ENCODE results near the gene N4BP2L1.

Gene N4BP2L1

GRCh38 chr13:32430018-32430747 lies 2.3 kb upstream of the N4BP2L1 start:
- DNase-seq: peak; percentile 25

DNA sequence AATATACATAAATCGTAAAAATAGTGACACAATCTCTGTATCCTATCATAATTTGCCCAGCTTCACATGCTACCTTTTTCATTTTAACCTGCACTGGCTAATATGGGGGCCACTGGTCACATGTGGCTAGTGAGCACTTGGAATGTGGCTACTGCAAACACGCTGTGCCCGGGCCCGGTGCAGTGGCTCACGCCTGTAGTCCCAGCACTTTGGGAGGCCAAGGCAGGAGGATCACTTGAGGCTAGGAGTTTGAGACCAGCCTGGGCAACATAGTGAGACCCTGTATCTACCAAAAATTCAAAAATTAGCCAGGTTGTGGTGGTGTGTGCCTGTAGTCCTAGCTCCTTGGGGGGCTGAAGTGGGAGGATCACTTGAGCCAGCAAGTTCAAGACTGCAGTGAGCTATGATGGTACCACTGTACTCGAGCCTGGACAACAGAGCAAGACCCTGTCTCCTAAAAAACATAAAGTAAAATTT lies 1.5 kb upstream of the N4BP2L1 start:
- no peak for DNase-seq

DNA sequence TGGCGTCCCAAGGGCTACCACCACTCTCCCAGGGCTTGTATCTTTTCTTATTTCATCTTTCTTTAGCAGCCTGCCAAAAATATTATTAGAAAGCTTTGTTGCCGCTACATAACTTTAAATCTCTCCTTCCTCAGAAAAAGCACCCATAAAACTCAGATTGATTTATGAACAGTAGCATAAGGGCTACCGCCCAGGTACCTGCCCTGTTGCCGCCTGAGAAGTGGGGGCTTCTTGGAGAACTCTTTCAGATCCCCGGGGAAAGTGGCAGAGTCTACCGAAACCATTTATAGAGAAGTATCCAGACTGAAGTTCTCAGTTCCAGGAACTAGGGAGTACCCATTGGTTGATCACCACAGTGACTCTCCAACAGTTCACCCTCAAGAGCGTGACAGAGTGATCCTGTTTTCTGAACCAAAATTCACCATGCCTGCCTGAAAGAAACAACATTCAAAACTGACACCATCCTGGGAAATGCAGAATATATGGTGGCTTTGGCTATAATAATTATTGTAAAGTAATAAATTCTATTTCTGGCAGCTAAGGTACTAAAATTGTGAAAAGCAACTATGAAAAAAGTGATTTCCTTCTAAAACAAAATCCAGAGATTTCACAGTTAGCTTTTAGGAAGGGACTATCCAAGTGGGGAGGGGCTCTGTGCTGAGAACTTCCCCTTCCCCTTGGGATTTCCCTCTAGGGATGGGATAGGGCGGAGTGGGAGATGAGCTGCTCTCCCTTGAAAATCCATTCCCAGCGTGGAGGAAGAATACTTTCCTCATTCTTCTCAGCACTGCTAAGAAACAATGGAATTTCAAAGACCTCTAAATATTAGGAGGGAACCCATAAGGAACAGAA lies 877 bp upstream of the N4BP2L1 start:
- DNase-seq: no peak

- peak; percentile 70 for DNase-seq
These were observed 709 bp downstream of the N4BP2L1 start for GRCh38 chr13:32426990-32427851.

- DNase-seq: no peak
These were observed 1.5 kb downstream of the N4BP2L1 start for GRCh38 chr13:32426191-32426989.

DNA sequence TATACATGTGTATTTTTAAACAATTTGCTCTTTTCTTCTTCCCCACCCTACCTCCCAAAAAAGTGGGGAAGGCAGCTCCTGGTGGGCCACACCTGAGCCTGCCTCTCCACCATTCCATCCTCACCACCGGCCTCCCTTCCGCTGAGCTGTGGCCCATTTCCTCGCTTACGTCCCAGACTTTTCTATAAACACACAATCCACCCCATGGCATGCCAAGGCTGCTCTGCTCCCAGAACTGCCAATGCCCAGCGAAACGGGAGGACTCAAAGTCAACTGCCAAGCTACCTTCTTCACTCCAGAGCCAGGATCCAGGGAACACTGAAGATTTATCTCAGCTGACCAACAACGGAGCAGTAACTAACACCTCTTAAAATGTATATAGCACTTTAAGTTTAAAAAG lies 2.8 kb downstream of the N4BP2L1 start:
- no peak for DNase-seq

- no peak for DNase-seq
These were observed 4.3 kb downstream of the N4BP2L1 start for GRCh38 chr13:32423592-32423991.

DNA sequence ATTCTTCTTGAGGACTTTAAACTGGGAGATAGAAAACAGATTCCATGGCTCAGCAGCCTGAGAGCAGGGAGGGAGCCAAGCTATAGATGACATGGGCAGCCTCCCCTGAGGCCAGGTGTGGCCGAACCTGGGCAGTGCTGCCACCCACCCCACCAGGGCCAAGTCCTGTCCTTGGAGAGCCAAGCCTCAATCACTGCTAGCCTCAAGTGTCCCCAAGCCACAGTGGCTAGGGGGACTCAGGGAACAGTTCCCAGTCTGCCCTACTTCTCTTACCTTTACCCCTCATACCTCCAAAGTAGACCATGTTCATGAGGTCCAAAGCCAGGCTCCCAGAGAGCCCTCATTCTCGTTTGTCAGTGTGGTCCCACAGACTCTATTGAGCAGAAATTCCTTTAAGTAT lies 8.1 kb downstream of the N4BP2L1 start:
- no peak for DNase-seq

GRCh38 chr13:32417995-32418394 lies 9.9 kb downstream of the N4BP2L1 start:
- DNase-seq: no peak

DNA sequence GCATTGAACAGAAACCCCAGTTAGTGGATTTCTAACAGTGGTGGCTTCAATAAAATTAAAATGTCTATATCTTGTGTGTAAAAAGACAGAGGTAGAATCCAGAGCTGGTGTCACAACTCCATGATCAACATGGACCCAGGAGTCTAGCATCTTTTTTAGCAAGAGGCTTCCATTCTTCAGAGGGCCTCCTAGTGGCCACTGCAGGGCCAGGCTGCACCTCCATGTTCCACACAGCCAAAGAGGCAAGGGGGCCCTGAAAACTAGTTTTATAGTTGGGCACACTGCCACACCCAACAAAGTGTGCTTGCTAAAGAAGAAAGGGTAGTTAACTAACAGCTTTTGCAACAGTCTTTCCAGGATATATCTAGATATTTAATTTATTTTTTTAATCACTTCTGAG lies 12.9 kb downstream of the N4BP2L1 start:
- no peak for DNase-seq

- DNase-seq: no peak
These were observed 13.3 kb downstream of the N4BP2L1 start for GRCh38 chr13:32414580-32414979.

DNA sequence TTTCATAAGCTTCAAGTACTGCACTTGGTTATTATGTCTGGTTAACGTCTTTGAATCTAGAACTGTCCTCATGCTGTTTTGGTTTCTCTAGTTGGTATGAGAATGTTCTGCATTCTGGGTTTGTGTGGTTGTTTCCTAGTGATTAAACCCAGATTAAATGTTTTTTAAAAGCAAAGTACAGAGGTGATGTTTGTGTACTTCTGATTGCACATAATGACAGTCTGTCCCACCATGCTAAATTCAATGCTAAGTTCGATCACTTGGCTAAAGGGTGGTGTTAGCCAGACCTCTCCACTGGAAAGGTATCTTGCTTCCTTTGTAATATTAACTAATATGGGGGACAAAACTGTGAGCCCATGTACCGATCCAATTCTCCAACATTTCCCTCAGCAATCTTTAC lies 14.6 kb downstream of the N4BP2L1 start:
- no peak for DNase-seq

DNA sequence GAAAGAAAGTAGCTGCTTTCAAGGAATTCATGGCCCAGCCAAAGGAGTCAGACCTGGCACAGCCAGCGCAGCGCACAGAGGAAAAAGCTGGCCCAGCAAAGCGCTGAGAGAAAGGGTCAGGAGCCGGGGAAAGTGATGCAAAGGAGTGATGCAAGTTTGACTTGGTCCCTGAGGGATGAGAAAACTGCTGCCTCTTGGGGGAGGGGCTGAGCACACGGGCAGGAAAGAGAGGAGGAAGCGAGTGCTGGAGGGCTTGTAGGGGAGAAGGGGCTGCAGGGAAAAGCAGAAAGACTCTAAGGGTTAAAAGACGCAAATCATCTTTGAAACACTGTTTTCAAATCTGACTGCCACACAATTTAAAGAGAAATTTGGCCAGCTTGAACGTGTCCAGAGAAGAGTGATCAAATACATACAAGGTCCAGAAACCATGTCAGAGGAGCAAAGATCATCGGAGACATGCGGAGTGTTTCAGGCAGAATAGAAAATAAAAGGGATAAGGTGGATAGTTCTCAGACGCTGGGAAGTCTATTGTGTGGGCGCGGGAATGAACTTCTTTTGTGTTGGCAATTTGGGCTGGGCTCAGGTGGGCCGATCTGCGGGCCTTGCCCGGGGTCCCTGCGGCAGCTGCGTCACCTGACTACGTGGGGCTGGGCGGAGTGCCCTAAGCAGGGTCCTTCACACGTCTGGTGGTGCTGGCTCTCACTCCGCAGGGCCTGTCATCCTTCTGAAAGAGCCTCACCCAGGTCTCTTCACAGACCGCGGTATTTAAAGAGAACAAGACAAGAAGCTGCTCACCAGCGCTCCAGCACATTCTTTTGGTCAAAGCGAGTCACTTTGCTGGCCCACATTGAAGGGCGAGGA lies 18.1 kb downstream of the N4BP2L1 start:
- peak; percentile 49 for DNase-seq

DNA sequence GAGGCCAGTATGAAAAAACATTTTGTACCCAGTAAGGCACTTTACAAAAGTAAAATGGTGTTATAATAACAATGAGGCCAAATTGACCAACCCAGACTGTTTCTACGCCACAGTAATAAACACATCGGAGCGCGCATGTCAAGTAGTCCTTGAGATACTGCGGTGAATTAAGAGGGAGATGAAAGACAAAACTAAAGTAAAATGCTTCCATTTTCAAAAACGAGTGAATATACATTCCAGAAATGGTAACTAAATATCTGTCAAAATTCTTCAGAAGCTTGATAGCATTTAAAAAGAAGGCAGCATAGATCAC lies 19.0 kb downstream of the N4BP2L1 start:
- no peak for DNase-seq

DNA sequence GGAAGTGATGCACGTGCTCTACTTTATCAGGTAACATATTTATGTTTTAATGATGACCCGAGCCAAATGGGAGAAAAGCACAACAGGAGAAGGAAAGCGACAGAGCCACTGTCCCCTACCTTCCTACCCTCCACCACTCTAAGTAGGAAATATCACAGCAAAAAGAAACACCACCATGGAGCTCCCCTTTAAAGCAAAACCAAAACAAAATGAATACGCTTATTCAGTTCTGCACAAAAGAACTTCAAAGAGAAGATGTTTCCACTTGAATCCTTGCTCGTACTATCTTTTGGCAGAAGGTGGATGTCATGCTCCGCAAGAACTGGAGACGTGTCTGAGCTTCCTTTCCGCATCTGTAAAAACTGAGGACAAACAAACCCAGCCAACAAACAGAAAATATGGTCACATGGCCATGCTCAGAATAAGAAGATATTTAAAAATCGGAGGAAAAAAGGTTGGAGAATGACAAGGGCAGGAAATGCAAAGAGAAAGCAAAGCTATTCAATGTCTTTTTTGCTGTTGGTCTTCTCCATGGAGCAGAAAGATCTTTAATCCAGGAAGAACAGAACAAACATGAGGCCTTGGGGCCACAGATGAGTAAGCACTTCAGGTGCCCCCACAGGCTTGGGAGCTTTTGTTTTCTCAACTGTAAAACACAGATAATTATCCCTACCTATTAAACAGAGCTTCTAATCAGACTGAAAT lies 19.5 kb downstream of the N4BP2L1 start:
- DNase-seq: no peak

DNA sequence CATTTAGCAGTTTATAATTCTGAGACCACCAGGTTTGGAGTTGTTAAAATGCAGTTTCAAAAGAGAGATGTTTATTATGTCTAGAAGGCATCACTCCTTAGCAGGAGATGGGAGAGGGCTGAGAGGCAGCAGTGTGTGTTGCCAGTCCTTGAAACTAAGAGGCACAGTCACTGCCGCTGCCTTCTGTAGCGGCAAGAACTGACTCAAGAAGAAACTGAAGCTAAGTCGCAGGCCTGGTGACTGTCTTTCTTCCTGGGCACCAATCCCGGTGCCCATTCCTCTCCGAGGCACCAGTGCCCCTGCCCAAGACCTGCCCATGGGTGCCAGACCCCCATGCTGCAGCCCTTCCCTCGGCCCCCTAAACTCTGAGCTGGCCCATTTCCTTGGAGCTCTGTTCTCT lies 20.1 kb downstream of the N4BP2L1 start:
- DNase-seq: no peak

GRCh38 chr13:32403108-32403507 lies 24.8 kb downstream of the N4BP2L1 start:
- no peak for DNase-seq

DNA sequence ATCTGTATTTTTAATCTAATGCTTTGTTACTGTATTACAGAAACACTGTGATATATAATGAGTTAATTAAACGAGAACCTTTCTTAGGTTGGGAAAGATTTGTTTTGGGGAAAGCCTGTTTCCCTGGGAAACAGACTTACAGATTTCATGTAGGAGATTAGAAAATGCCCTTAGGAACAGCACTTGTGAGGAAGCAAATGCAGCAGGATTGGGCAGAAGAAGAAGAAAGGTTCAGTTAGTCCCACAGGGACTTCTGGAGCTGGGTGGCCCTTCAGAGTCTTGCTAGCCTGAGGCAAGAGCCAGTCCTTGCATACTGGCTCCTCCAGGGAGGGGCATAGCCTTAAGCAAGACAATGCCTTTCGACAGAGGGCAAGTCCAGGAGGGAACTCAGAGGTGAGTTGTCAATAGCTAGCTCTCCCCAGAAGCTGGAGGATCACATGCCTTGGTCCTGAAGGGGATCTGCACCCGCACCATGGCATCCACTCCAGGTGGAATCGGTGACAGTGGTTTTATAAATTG lies 36.8 kb downstream of the N4BP2L1 start:
- DNase-seq: no peak

- no peak for DNase-seq
These were observed 37.4 kb downstream of the N4BP2L1 start for GRCh38 chr13:32390484-32390883.

DNA sequence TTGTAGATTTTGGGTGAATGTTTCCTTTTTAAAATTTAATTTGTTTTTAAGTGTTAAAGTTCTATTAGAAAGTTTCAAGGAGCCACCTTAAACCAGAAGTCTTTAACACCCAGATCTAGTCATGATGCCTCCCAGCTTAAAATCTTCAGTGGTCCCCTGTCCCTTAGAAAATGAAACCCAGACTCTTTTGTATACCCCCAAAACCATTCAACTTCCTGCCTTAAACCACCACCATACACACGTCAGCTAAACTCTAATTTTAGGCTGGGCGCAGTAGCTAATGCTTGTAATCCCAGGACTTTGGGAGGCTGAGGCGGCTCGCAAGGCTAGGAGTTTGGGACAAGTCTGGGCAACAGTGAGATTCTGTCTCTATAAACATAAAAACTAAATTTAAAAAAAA lies 37.9 kb downstream of the N4BP2L1 start:
- no peak for DNase-seq

DNA sequence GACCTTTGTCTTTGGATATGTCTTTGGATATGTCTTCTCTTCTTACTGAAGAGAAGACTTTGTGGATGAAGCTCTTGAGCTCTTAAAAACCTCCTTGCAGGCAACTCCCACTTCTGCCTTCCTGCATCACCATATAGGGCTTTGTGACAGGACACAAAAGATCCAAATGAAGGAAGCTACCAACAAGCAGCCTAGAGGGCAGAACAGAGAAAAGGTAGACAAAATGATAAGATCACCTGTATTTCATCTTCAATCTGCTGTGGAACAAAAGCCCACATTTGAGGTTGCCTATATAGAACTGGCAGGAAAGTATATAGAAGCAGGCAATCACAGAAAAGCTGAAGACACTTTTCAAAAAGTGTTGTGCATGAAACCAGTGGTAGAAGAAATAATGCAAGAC lies 42.5 kb downstream of the N4BP2L1 start:
- DNase-seq: no peak

Data from femur (tissue), 1 donor.